Mucosa of descending colon (tissue), 3 donors: ENCODE measurements around the gene LRRFIP1. TPM values are rescaled to one million over a fixed set of nuclear protein-coding genes. Genes with fewer than 3 reads are reported as not detected.

Experiments
- ATAC-seq: fragments of 200-7000 bp; cut with Tn5 transposase; one replicate; pipeline ENCODE4 v1.9.1; 2020; ENCODE audit warnings: mild to moderate bottlenecking, moderate library complexity
- DNase-seq, 3 donors: peaks; one replicate each; pipeline ENCODE4 v3.0.0-alpha.2; 2020
- H3K36me3 ChIP-seq: fragments of 200-600 bp; one replicate; pipeline ENCODE4 v1.8.0; 2021; ENCODE audit warnings: low read depth, mild to moderate bottlenecking
- H3K4me1 ChIP-seq: fragments of 200-600 bp; one replicate; pipeline ENCODE4 v1.8.0; 2021; ENCODE audit warnings: low read depth, mild to moderate bottlenecking
- H3K4me3 ChIP-seq: fragments of 200-600 bp; one replicate; pipeline ENCODE4 v1.8.0; 2021; ENCODE audit warnings: mild to moderate bottlenecking
- H3K9me3 ChIP-seq: fragments of 200-600 bp; one replicate; pipeline ENCODE4 v1.8.0; 2021; ENCODE audit warnings: mild to moderate bottlenecking
- CTCF ChIP-seq: fragments of 200-600 bp; IDR thresholded peaks from one replicate; pipeline ENCODE4 v1.8.0; 2022; ENCODE audit warnings: antibody characterized with exemption, mild to moderate bottlenecking
- intact Hi-C, 2 donors: fragments of 100-400 bp; cut with DNase I in 1 of 2; cut with micrococcal nuclease in 1 of 2; formaldehyde crosslinking; loops; one replicate each; pipeline versions ENCODE4 v1.11.0 to v1.11.1; 2022; cut with DNase I, micrococcal nuclease
- total RNA-seq, 3 donors: library from RNA; stranded (reverse); fragmentation: NEBNext Ultra II Directional in 2 of 3; extraction: Animal tissue kit (Norgen Biotek cat#: 25700) in 2 of 3; gene quantifications; one replicate each; pipeline versions ENCODE4 v1.2.1 to v1.2.4, GENCODE V29; 2021 to 2023
- donor health status: DM: no; HTN: no; CAD: no; lungs with moderate emphysema.
- donor health status: DM: no; HTN: no; CAD: no.
- donor health status: DM: no; HTN: yes; CAD: no.

The LRRFIP1 gene
- total RNA-seq, 3 donors from 2014 or later, result 114 to 157 (median 120) TPM

GRCh38 chr2:237650455-237650850, 23.1 kb downstream of the LRRFIP1 start:
- Histone ChIP-seq H3K4me3 (no peak overlapping the region), H3K4me1 (no peaks in the 10 kb centered on the region), H3K9me3 (no peaks in the 10 kb centered on the region), H3K36me3 (no peaks in the 10 kb centered on the region)
- ATAC-seq (no peak), DNase-seq (no peak)
- intact Hi-C loops, result no loop called here
- TF ChIP-seq CTCF, result no peak

- ATAC-seq (no peak), DNase-seq (no peak)
- no peaks in the 10 kb centered on the region for H3K36me3 ChIP-seq
- intact Hi-C loops, result no loop called here
- H3K4me1 ChIP-seq, result no peaks in the 10 kb centered on the region
- TF ChIP-seq CTCF, result no peak
- no peaks in the 10 kb centered on the region for H3K9me3 ChIP-seq
- no peak overlapping the region for H3K4me3 ChIP-seq
Measured at GRCh38 chr2:237651761-237652160, 24.4 kb downstream of the LRRFIP1 start.

- no peak for TF ChIP-seq CTCF
- no peak for DNase-seq
- intact Hi-C loops, result no loop called here
Measured at GRCh38 chr2:237652181-237652580, 24.8 kb downstream of the LRRFIP1 start.

GRCh38 chr2:237652854-237653253, 25.5 kb downstream of the LRRFIP1 start:
- Histone ChIP-seq H3K4me3 (no peak overlapping the region), H3K4me1 (no peaks in the 10 kb centered on the region), H3K9me3 (no peaks in the 10 kb centered on the region), H3K36me3 (no peaks in the 10 kb centered on the region)
- no peak for TF ChIP-seq CTCF
- DNase-seq (no peak), ATAC-seq (no peak)
- intact Hi-C loops, result no loop called here

More at GRCh38 chr2:237652181-237652580, 24.8 kb downstream of the LRRFIP1 start:
- Histone ChIP-seq H3K9me3 (no peaks in the 10 kb centered on the region), H3K4me1 (no peaks in the 10 kb centered on the region), H3K36me3 (no peaks in the 10 kb centered on the region), H3K4me3 (no peak overlapping the region)
- no peak for ATAC-seq

GRCh38 chr2:237653776-237654558, 26.6 kb downstream of the LRRFIP1 start:
- Histone ChIP-seq H3K4me3 (no peak overlapping the region), H3K4me1 (no peaks in the 10 kb centered on the region), H3K9me3 (no peaks in the 10 kb centered on the region), H3K36me3 (no peaks in the 10 kb centered on the region)
- TF ChIP-seq CTCF, result no peak
- DNase-seq (no peak), ATAC-seq (no peak)
- intact Hi-C loops, result no loop called here
